GM06990 (cell line): ENCODE results near the gene HES5.

ENCODE experiments used
- DNase-seq: peaks from one replicate; pipeline ENCODE4 v3.0.0-alpha.2; 2011; ENCODE audit not compliant: insufficient read length; ENCODE audit errors: extremely low read depth
- H3K27me3 ChIP-seq: replicated peaks from 2 replicates; pipeline ENCODE4 v1.6.0; 2011; ENCODE audit warnings: low read length; ENCODE audit not compliant: control insufficient read depth, insufficient read depth
- H3K36me3 ChIP-seq: 2 replicates; pipeline ENCODE4 v1.5.1; 2011; ENCODE audit warnings: low read length; ENCODE audit not compliant: control insufficient read depth, insufficient read depth
- H3K4me3 ChIP-seq: replicated peaks from 2 replicates; pipeline ENCODE4 v1.5.1; 2011; ENCODE audit warnings: low read depth, mild to moderate bottlenecking, control low read depth, low read length
- CTCF ChIP-seq: IDR thresholded peaks from 2 replicates; pipeline ENCODE4 v1.5.1; 2011; ENCODE audit warnings: low read length, control low read depth, mild to moderate bottlenecking, inconsistent platforms; ENCODE audit not compliant: insufficient read depth, poor library complexity, severe bottlenecking

HES5 gene

GRCh38 chr1:2520806-2521205 lies 9.3 kb downstream of the HES5 start:
- no peak for TF ChIP-seq CTCF
- no peak overlapping the region for H3K4me3 ChIP-seq
- H3K36me3 ChIP-seq: peaks cover 34% of the 10 kb centered on the region
- no peaks in the 10 kb centered on the region for H3K27me3 ChIP-seq
- DNase-seq: no peak

DNA sequence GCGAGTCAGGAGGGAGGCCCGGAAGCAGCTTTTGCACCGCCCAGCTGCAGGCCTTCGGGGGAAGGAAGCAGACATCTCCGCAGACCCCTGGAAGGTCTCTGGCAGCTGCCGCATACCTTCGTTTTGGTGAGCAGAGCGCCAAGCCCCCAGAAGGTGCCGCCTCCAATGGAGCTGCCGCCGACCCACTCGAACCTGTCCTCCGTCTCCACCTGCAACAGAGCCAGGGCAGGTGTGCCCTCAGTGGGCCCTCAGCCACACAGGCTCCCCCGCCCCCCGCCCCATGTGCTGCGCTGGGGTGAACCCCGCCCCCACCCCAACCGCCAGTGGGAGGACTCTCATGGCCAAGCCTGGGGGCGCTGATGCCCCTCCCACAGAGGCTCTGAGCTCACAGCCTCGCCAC lies 9.9 kb downstream of the HES5 start:
- no peak for DNase-seq
- TF ChIP-seq CTCF: no peak
- H3K4me3 ChIP-seq: no peak overlapping the region
- no peaks in the 10 kb centered on the region for H3K27me3 ChIP-seq
- H3K36me3 ChIP-seq: peaks cover 38% of the 10 kb centered on the region

DNA sequence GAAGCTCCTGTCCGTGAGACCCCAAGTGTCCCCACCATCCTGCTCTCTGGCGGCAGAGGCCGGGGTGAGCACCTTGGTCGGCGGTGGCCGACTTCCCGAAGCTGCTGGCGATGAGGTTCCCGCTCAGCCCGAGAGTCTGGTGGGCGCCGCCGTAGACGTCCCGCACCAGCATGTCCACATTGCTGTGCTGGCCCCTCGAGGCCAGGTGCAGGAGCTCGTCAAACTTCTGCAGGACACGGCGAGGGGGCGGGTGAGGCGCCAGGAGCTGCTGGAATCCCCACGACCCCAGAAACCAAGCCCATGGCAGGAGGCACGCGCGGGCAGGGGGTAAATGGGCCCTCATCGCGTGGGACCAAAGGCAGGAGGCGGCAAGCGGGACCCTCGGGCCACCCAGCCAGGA lies 10.3 kb downstream of the HES5 start:
- Histone ChIP-seq H3K4me3 (no peak overlapping the region), H3K27me3 (no peaks in the 10 kb centered on the region), H3K36me3 (peaks cover 40% of the 10 kb centered on the region)
- DNase-seq: no peak
- no peak for TF ChIP-seq CTCF

GRCh38 chr1:2519029-2519685 lies 10.9 kb downstream of the HES5 start:
- no peak for TF ChIP-seq CTCF
- Histone ChIP-seq H3K36me3 (peaks cover 41% of the 10 kb centered on the region), H3K27me3 (no peaks in the 10 kb centered on the region), H3K4me3 (no peak overlapping the region)
- DNase-seq: no peak

DNA sequence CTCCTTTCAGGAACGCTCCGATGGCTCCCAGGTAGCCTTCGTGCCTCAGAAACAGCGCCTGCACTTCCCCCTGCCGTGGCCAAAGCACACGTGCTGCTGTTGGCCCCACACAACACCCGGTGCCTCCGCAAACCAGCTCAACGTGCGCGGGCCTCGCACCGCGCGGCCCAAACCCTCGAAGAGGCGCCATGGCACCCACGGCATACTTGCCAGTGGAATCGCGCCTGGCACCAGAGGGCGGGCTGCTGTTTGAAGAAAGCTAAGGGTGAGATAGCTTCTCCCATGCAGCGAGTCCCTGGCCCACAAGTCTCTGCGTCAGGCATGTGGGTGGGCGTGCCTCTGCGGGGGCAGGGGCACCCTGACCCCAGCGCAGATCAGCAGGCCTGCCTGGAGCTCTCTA lies 11.5 kb downstream of the HES5 start:
- no peak for TF ChIP-seq CTCF
- Histone ChIP-seq H3K36me3 (peaks cover 45% of the 10 kb centered on the region), H3K27me3 (no peaks in the 10 kb centered on the region), H3K4me3 (no peak overlapping the region)
- DNase-seq: no peak

- Histone ChIP-seq H3K4me3 (no peak overlapping the region), H3K27me3 (no peaks in the 10 kb centered on the region), H3K36me3 (peaks cover 50% of the 10 kb centered on the region)
- DNase-seq: no peak
- no peak for TF ChIP-seq CTCF
These were observed 12.1 kb downstream of the HES5 start for GRCh38 chr1:2517966-2518365.
